H1 (cell line): ENCODE results near the gene RNF4. TPM values are rescaled to one million over a fixed set of nuclear protein-coding genes. Genes with fewer than 3 reads are reported as not detected.

Experiments
- CTCF ChIA-PET: fragments of 300-600 bp; sonication (Branson Sonifier 250); formaldehyde crosslinking; loops from one replicate; lab custom pipeline; 2021; ENCODE audit not compliant: partially characterized antibody; lab: Charles Lee
- POLR2A ChIA-PET: fragments of 300-600 bp; sonication (Branson Sonifier 250); formaldehyde crosslinking; loops from one replicate; lab custom pipeline; 2021; ENCODE audit warnings: inconsistent platforms; ENCODE audit not compliant: partially characterized antibody; lab: Charles Lee
- DNase-seq, 2 experiments: peaks; one replicate each; pipeline versions ENCODE4 v3.0.0 to v3.0.0-alpha.2; 2010 to 2022; ENCODE audit warnings: low spot score in 2 of 2, low read depth in 1 of 2, mixed read lengths in 1 of 2
- FAIRE-seq: peaks from 2 replicates; lab custom pipeline; 2011; peaks lifted over from hg19 to GRCh38; lab: Jason Lieb, UNC
- H2AFZ ChIP-seq: 2 replicates; pipeline ENCODE4 v1.8.1; 2012; ENCODE audit warnings: low read length, inconsistent platforms
- H2AK5ac ChIP-seq: 2 replicates; pipeline ENCODE4 v1.6.1; 2013; ENCODE audit warnings: low read depth, low read length
- H2BK120ac ChIP-seq: replicated peaks from 2 replicates; pipeline ENCODE3; 2013; ENCODE audit warnings: low read depth, low read length, inconsistent platforms
- H2BK12ac ChIP-seq: 2 replicates; pipeline ENCODE4 v1.6.1; 2013; ENCODE audit warnings: low read depth, low read length
- H2BK15ac ChIP-seq: 2 replicates; pipeline ENCODE4 v1.6.1; 2013; ENCODE audit warnings: low read length
- H2BK20ac ChIP-seq: 2 replicates; pipeline ENCODE4 v1.6.1; 2013; ENCODE audit warnings: low read length
- H2BK5ac ChIP-seq: 2 replicates; pipeline ENCODE4 v1.6.1; 2013; ENCODE audit warnings: low read depth, low read length
- H3K14ac ChIP-seq: 2 replicates; pipeline ENCODE4 v1.6.1; 2013; ENCODE audit warnings: inconsistent platforms; ENCODE audit not compliant: insufficient read length
- H3K18ac ChIP-seq: 2 replicates; pipeline ENCODE4 v1.6.1; 2013; ENCODE audit warnings: low read length; ENCODE audit errors: extremely low read depth
- H3K23ac ChIP-seq: 2 replicates; pipeline ENCODE4 v1.6.1; 2013; ENCODE audit warnings: inconsistent platforms; ENCODE audit not compliant: insufficient read length
- H3K23me2 ChIP-seq: 2 replicates; pipeline ENCODE4 v1.6.1; 2013; ENCODE audit warnings: low read depth, low read length
- H3K27ac ChIP-seq: 2 replicates; pipeline ENCODE4 v1.6.1; 2011; ENCODE audit warnings: low read depth, low read length, inconsistent platforms
- H3K27me3 ChIP-seq, 4 experiments: replicated peaks in 1 of 4; 1 replicate in 1 of 4; 2 replicates in 3 of 4; pipeline versions ENCODE4 v1.6.1 to v1.8.1; 2011 to 2013; ENCODE audit warnings: low read length in 3 of 4, mild to moderate bottlenecking in 3 of 4, inconsistent platforms in 2 of 4, mixed read lengths in 2 of 4, moderate library complexity in 1 of 4; ENCODE audit not compliant: control insufficient read depth in 3 of 4, insufficient read depth in 3 of 4; ENCODE audit errors: extremely low read depth in 1 of 4
- H3K36me3 ChIP-seq, 4 experiments: 2 replicates each; pipeline versions ENCODE4 v1.6.1 to v1.8.1; 2011 to 2013; ENCODE audit warnings: mild to moderate bottlenecking in 4 of 4, low read length in 3 of 4, moderate library complexity in 2 of 4, control low read depth in 1 of 4, inconsistent platforms in 1 of 4; ENCODE audit not compliant: insufficient read depth in 4 of 4, control insufficient read depth in 2 of 4
- H3K4ac ChIP-seq: replicated peaks from 2 replicates; pipeline ENCODE3; 2013; ENCODE audit warnings: low read length, low read depth, mixed read lengths, inconsistent platforms; ENCODE audit not compliant: insufficient read length
- H3K4me1 ChIP-seq, 4 experiments: replicated peaks in 1 of 4; 1 replicate in 1 of 4; 2 replicates in 3 of 4; pipeline versions ENCODE4 v1.6.1 to v1.8.1; 2011 to 2013; ENCODE audit warnings: low read length in 3 of 4, inconsistent platforms in 2 of 4, mixed read lengths in 1 of 4; ENCODE audit not compliant: insufficient read depth in 4 of 4, control insufficient read depth in 3 of 4
- H3K4me2 ChIP-seq, 2 experiments: 2 replicates each; pipeline versions ENCODE4 v1.6.1 to v1.8.1; 2011 to 2013; ENCODE audit warnings: low read depth in 2 of 2, low read length in 2 of 2, control low read depth in 1 of 2, inconsistent platforms in 1 of 2, mild to moderate bottlenecking in 1 of 2; ENCODE audit not compliant: insufficient read depth in 1 of 2
- H3K4me3 ChIP-seq, 4 experiments: fragments of 200-600, 300-600 bp in 1 of 4; sonication (generic), shearing (Covaris generic), sonication (Bioruptor Twin) in 1 of 4; 2 replicates each; pipeline versions ENCODE4 v1.5.1 to v1.8.1; 2011 to 2016; ENCODE audit warnings: low read length in 4 of 4, low read depth in 3 of 4, control low read depth in 2 of 4, inconsistent platforms in 2 of 4, mild to moderate bottlenecking in 2 of 4, mixed read lengths in 1 of 4, moderate library complexity in 1 of 4; ENCODE audit not compliant: insufficient read depth in 2 of 4; ENCODE audit errors: extremely low read depth in 1 of 4
- H3K56ac ChIP-seq: replicated peaks from 2 replicates; pipeline ENCODE3; 2013; ENCODE audit warnings: low read depth, mild to moderate bottlenecking, mixed read lengths, low read length, inconsistent platforms; ENCODE audit not compliant: insufficient read length
- H3K79me1 ChIP-seq: 2 replicates; pipeline ENCODE4 v1.6.1; 2013; ENCODE audit warnings: low read depth, low read length, control low read depth
- H3K79me2 ChIP-seq, 2 experiments: 2 replicates each; pipeline versions ENCODE4 v1.6.1 to v1.8.1; 2012 to 2013; ENCODE audit warnings: low read length in 2 of 2, mild to moderate bottlenecking in 2 of 2, inconsistent platforms in 1 of 2; ENCODE audit not compliant: insufficient read depth in 2 of 2, control insufficient read depth in 1 of 2
- H3K9ac ChIP-seq, 4 experiments: replicated peaks in 1 of 4; 1 replicate in 1 of 4; 2 replicates in 3 of 4; pipeline versions ENCODE4 v1.6.1 to v1.8.1; 2011 to 2013; ENCODE audit warnings: low read depth in 3 of 4, low read length in 3 of 4, control low read depth in 2 of 4, mild to moderate bottlenecking in 2 of 4, moderate library complexity in 2 of 4, inconsistent platforms in 1 of 4; ENCODE audit errors: extremely low read depth in 1 of 4
- H3K9me3 ChIP-seq, 2 experiments: 2 replicates each; pipeline versions ENCODE4 v1.6.1 to v1.8.1; 2012 to 2013; ENCODE audit warnings: mild to moderate bottlenecking in 2 of 2, moderate library complexity in 2 of 2, control low read depth in 1 of 2, inconsistent platforms in 1 of 2, low read depth in 1 of 2, low read length in 1 of 2, mixed read lengths in 1 of 2; ENCODE audit not compliant: insufficient read depth in 2 of 2
- H4K20me1 ChIP-seq, 2 experiments: replicated peaks in 1 of 2; 2 replicates each; pipeline versions ENCODE3 to v1.8.1; 2011 to 2013; ENCODE audit warnings: inconsistent platforms in 2 of 2, low read length in 2 of 2, mild to moderate bottlenecking in 1 of 2; ENCODE audit not compliant: insufficient read depth in 2 of 2, control insufficient read depth in 1 of 2
- H4K5ac ChIP-seq: 2 replicates; pipeline ENCODE4 v1.6.1; 2013; ENCODE audit warnings: low read length, low read depth, mixed read lengths, inconsistent platforms; ENCODE audit not compliant: insufficient read length
- H4K8ac ChIP-seq: 2 replicates; pipeline ENCODE4 v1.8.0; 2013; ENCODE audit warnings: mild to moderate bottlenecking, moderate library complexity, low read length, inconsistent platforms; ENCODE audit not compliant: insufficient read depth; ENCODE audit errors: extremely low read depth
- H4K91ac ChIP-seq: replicated peaks from 2 replicates; pipeline ENCODE3; 2013; ENCODE audit warnings: low read length, mixed read lengths, inconsistent platforms; ENCODE audit not compliant: insufficient read length
- CEBPB ChIP-seq: IDR thresholded peaks from 2 replicates; pipeline ENCODE4 v1.6.1; 2012; ENCODE audit warnings: low read depth, low read length
- KDM1A ChIP-seq: fragments of 200-600, 300-600 bp; sonication (generic); IDR thresholded peaks from 2 replicates; pipeline ENCODE4 v1.7.1; 2016; ENCODE audit warnings: mild to moderate bottlenecking, low read length, borderline replicate concordance
- POLR2A ChIP-seq, 2 experiments: IDR thresholded peaks; 1 replicate in 1 of 2; 2 replicates in 1 of 2; pipeline ENCODE4 v1.6.1; 2011; ENCODE audit warnings: low read depth in 2 of 2, low read length in 2 of 2, mild to moderate bottlenecking in 2 of 2; ENCODE audit errors: control extremely low read depth in 1 of 2
- WGBS, 2 experiments: shearing (Covaris generic) in 1 of 2; methylation state at CpG; one replicate each; pipeline versions ENCODE4 v1.1.6 to v1.1.7; 2013 to 2015; ENCODE audit warnings: low lambda C conversion rate in 2 of 2, mixed read lengths in 2 of 2, inconsistent platforms in 1 of 2, low coverage in 1 of 2, missing lambda C conversion rate in 1 of 2; ENCODE audit not compliant: insufficient replicate concordance in 2 of 2, insufficient coverage in 1 of 2, insufficient read length in 1 of 2; ENCODE audit errors: extremely low coverage in 1 of 2, missing lambda C conversion rate in 1 of 2; 5-methylcytosine and 5-hydroxymethylcytosine counted together
- polyA plus RNA-seq, 7 experiments: library from polyadenylated mRNA; depleted of rRNA in 3 of 7; stranded (reverse) in 5 of 7; unstranded in 2 of 7; fragments of >200 nt in 5 of 7; fragments of 200-250 nt in 2 of 7; gene quantifications; 1 replicate in 5 of 7; 2 replicates in 1 of 7; 4 replicates in 1 of 7; pipeline versions ENCODE4 v1.2.1 to v1.2.3, GENCODE V29; 2011 to 2013; ENCODE audit warnings: missing spikeins in 2 of 7, mixed read lengths in 2 of 7
- total RNA-seq: library from RNA; stranded (reverse); fragmentation: NEBNext Ultra II Directional; extraction: Animal tissue kit (Norgen Biotek cat#: 25700); gene quantifications from 2 replicates; pipeline ENCODE4 v1.2.1, GENCODE V29; 2021

RNF4 gene
- total and polyA plus RNA-seq, 2 of the 8 experiments (the other 6 are each of a cell fraction or from before 2014, with no cell fraction given): 68.2 to 78.9 TPM

- 87% methylated on average over 15 of the region's 15 CpGs; no CpG with 5 or more reads in 1 of the 2 experiments for WGBS, 2 experiments
Measured at GRCh38 chr4:2512396-2513135, 43.7 kb downstream of the RNF4 start.

More at GRCh38 chr4:2512396-2513135, 43.7 kb downstream of the RNF4 start:
- no peak overlapping the region for H2BK15ac ChIP-seq
- H4K20me1 ChIP-seq: peaks cover 10 to 13% of the 10 kb centered on the region in 2 experiments
- H2AFZ ChIP-seq: no peak overlapping the region
- no peak overlapping the region for H3K14ac ChIP-seq
- H2BK12ac ChIP-seq: no peak overlapping the region
- no peak overlapping the region for H2AK5ac ChIP-seq
- H2BK120ac ChIP-seq: no peak overlapping the region
- ChIA-PET POLR2A (interaction anchor here (0.8 to 1.7 kb wide), 3 partner anchors 9 to 13 kb away, joined by 3 to 6 read pairs (median 3); no protein-coding TSS in a partner anchor), CTCF (interaction anchor here (0.9 to 1.1 kb wide), 3 partner anchors 14 to 25 kb away, joined by 3 read pairs; no protein-coding TSS in a partner anchor)
- no peak overlapping the region for H3K4me2 ChIP-seq
- peaks cover 13% of the 10 kb centered on the region; the same call in 1 of the 2 replicates for H3K79me1 ChIP-seq
- no peak overlapping the region for H3K23ac ChIP-seq
- 0 out of 3 replicates have a peak, but pooled peaks of 1 of the 2 experiments have one; percentile 10 for TF ChIP-seq POLR2A (IDR thresholded peaks at IDR 0.05; ENCODE audit: control extremely low read depth in 1 of 2, low read depth in 2 of 2, low read length in 2 of 2)
- TF ChIP-seq KDM1A: no peak
- TF ChIP-seq CEBPB: no peak
- no peaks in the 10 kb centered on the region for H3K4me1 ChIP-seq
- peaks cover 26 to 71% (median 50%) of the 10 kb centered on the region in 4 experiments for H3K36me3 ChIP-seq
- H3K4me3 ChIP-seq: no peak overlapping the region
- no peaks in the 10 kb centered on the region for H3K9me3 ChIP-seq
- H3K79me2 ChIP-seq: peaks cover 0 to 4% of the 10 kb centered on the region in 2 experiments; a peak in 1 of 4 replicates
- no peak for DNase-seq
- no peak overlapping the region for H3K56ac ChIP-seq
- H4K5ac ChIP-seq: no peak overlapping the region
- H2BK5ac ChIP-seq: no peak overlapping the region; the same call in 1 of the 2 replicates
- H3K23me2 ChIP-seq: no peaks in the 10 kb centered on the region
- H2BK20ac ChIP-seq: no peak overlapping the region
- H3K9ac ChIP-seq: no peak overlapping the region
- H3K27ac ChIP-seq: no peak overlapping the region
- no peaks in the 10 kb centered on the region for H3K27me3 ChIP-seq
- FAIRE-seq: no peak
- H4K8ac ChIP-seq: peak overlapping the region; percentile 69
- no peak overlapping the region for H3K4ac ChIP-seq
- no peak overlapping the region for H3K18ac ChIP-seq
- no peak overlapping the region for H4K91ac ChIP-seq
